Activated CD8-positive, alpha-beta T cell treated with anti-CD3 and anti-CD28 coated beads for 36 hours (primary cell): Measurements from ENCODE around the gene FAM50A. TPM values are rescaled to one million over a fixed set of nuclear protein-coding genes. Genes with fewer than 3 reads are reported as not detected.

Experiments used
- ATAC-seq: fragments of 200-7000 bp; cut with Tn5 transposase; one replicate; pipeline ENCODE4 v1.10.0; 2021; ENCODE audit warnings: mild to moderate bottlenecking, moderate library complexity
- CTCF ChIA-PET: fragments of 350-600 bp; sonication (Branson Sonifier 250); formaldehyde crosslinking; loops from one replicate; lab custom pipeline; 2021; ENCODE audit warnings: antibody characterized with exemption; lab: Charles Lee
- POLR2A ChIA-PET: fragments of 350-600 bp; sonication (Branson Sonifier 250); formaldehyde crosslinking; loops from one replicate; lab custom pipeline; 2021; ENCODE audit warnings: antibody characterized with exemption; lab: Charles Lee
- DNase-seq: peaks from one replicate; pipeline ENCODE4 v3.0.0-alpha.2; 2020
- H3K27ac Mint-ChIP-seq: one replicate; pipeline ENCODE4 v1.8.0; 2021; ENCODE audit warnings: mild to moderate bottlenecking, mixed read lengths
- H3K27me3 Mint-ChIP-seq: one replicate; pipeline ENCODE4 v1.8.0; 2021; ENCODE audit warnings: mixed read lengths
- H3K36me3 Mint-ChIP-seq: one replicate; pipeline ENCODE4 v1.8.0; 2021; ENCODE audit warnings: low read depth, mixed read lengths
- H3K4me1 Mint-ChIP-seq: one replicate; pipeline ENCODE4 v1.8.0; 2021; ENCODE audit warnings: low read depth, mixed read lengths
- H3K4me3 Mint-ChIP-seq: one replicate; pipeline ENCODE4 v1.8.0; 2021; ENCODE audit warnings: mild to moderate bottlenecking, moderate library complexity, mixed read lengths
- H3K9me3 Mint-ChIP-seq: one replicate; pipeline ENCODE4 v1.8.0; 2021; ENCODE audit warnings: mixed read lengths
- CTCF ChIP-seq: fragments of 200-600 bp; IDR thresholded peaks from one replicate; pipeline ENCODE4 v1.8.0; 2022; ENCODE audit warnings: antibody characterized with exemption, mild to moderate bottlenecking
- intact Hi-C: fragments of 100-400 bp; cut with micrococcal nuclease; formaldehyde crosslinking; loops from one replicate; pipeline ENCODE4 v1.10.0; 2022
- total RNA-seq, 2 experiments: library from RNA; stranded (reverse); gene quantifications; one replicate each; pipeline ENCODE4 v1.2.3, GENCODE V29; 2021

The FAM50A gene
- total RNA-seq, 2 experiments from 2014 or later = 43.6 to 47.5 TPM

- Mint-ChIP-seq H3K27ac (no peak overlapping the region), H3K27me3 (no peaks in the 10 kb centered on the region), H3K36me3 (peaks cover 5% of the 10 kb centered on the region), H3K9me3 (no peaks in the 10 kb centered on the region), H3K4me1 (peaks cover 4% of the 10 kb centered on the region), H3K4me3 (no peak overlapping the region)
- ATAC-seq (no peak), DNase-seq (no peak)
- CTCF ChIA-PET = no interaction called here
- POLR2A ChIA-PET = interaction anchor here (0.7 kb wide), 1 partner anchor 9 kb away, joined by 3 read pairs; no protein-coding TSS in a partner anchor
- intact Hi-C loops = no loop called here
- TF ChIP-seq CTCF = no peak
Observed at GRCh38 chrX:154470914-154471568, 27.1 kb downstream of the FAM50A start.

GRCh38 chrX:154471839-154472684 lies 28.1 kb downstream of the FAM50A start:
- Mint-ChIP-seq H3K27me3 (no peaks in the 10 kb centered on the region), H3K4me3 (no peak overlapping the region), H3K36me3 (peaks cover 5% of the 10 kb centered on the region), H3K9me3 (no peaks in the 10 kb centered on the region), H3K4me1 (peaks cover 6% of the 10 kb centered on the region), H3K27ac (no peak overlapping the region)
- DNase-seq (no peak), ATAC-seq (no peak)
- intact Hi-C loops = no loop called here
- CTCF ChIA-PET = no interaction called here
- POLR2A ChIA-PET = no interaction called here
- TF ChIP-seq CTCF = no peak

- ATAC-seq = no peak
Observed at GRCh38 chrX:154472685-154473632, 29.0 kb downstream of the FAM50A start.

GRCh38 chrX:154473683-154474082 lies 29.7 kb downstream of the FAM50A start:
- ChIA-PET POLR2A (no interaction called here), CTCF (no interaction called here)
- H3K27ac Mint-ChIP-seq = no peak overlapping the region
- no peak overlapping the region for H3K4me3 Mint-ChIP-seq
- H3K9me3 Mint-ChIP-seq = no peaks in the 10 kb centered on the region
- intact Hi-C loops = no loop called here
- peaks cover 6% of the 10 kb centered on the region for H3K36me3 Mint-ChIP-seq
- DNase-seq = no peak
- TF ChIP-seq CTCF = no peak
- no peaks in the 10 kb centered on the region for H3K27me3 Mint-ChIP-seq
- no peak for ATAC-seq
- H3K4me1 Mint-ChIP-seq = peaks cover 8% of the 10 kb centered on the region

More at GRCh38 chrX:154472685-154473632, 29.0 kb downstream of the FAM50A start:
- Mint-ChIP-seq H3K36me3 (peaks cover 5% of the 10 kb centered on the region), H3K4me3 (no peak overlapping the region), H3K27me3 (no peaks in the 10 kb centered on the region), H3K4me1 (peaks cover 8% of the 10 kb centered on the region), H3K9me3 (no peaks in the 10 kb centered on the region), H3K27ac (no peak overlapping the region)
- intact Hi-C loops = no loop called here
- TF ChIP-seq CTCF = no peak
- POLR2A ChIA-PET = no interaction called here
- no peak for DNase-seq
- CTCF ChIA-PET = interaction anchor here (0.8 kb wide), 1 partner anchor 54 kb away, joined by 3 read pairs; no protein-coding TSS in a partner anchor
